MM.1S (cell line): ENCODE results near the gene LIMS3.
"Not testable (repeated sequence)": the region's sequence is repeated elsewhere in the genome, so short reads cannot be mapped to it uniquely, and the experiment has no call there.

ENCODE experiments used
- CTCF ChIP-seq: fragments of 300-600 bp; sonication (generic); IDR thresholded peaks from 2 replicates; pipeline ENCODE4 v1.5.1; 2016; ENCODE audit warnings: antibody characterized with exemption, low read length, mixed read lengths
- EZH2 ChIP-seq: fragments of 300-600 bp; sonication (generic); optimal IDR thresholded peaks from 2 replicates; pipeline ENCODE3; 2017; ENCODE audit warnings: low read depth, mild to moderate bottlenecking, antibody characterized with exemption, low read length, mixed read lengths
- EZH2phosphoT487 ChIP-seq: fragments of 300-600 bp; sonication (generic); IDR thresholded peaks from 2 replicates; pipeline ENCODE4 v1.6.1; 2018; ENCODE audit warnings: antibody characterized with exemption, low read length

- not testable (repeated sequence) for TF ChIP-seq EZH2, CTCF, EZH2phosphoT487
These were observed 73.2 kb downstream of the LIMS3 start for GRCh38 chr2:109971710-109972109.
